Omental fat pad (tissue), 4 donors: ENCODE results near the gene TADA2B. TPM values are rescaled to one million over a fixed set of nuclear protein-coding genes. Genes with fewer than 3 reads are reported as not detected.

ENCODE experiments used
- ATAC-seq: fragments of 150-250 bp; one replicate; pipeline ENCODE4 v1.9.1; 2016; ENCODE audit warnings: mild to moderate bottlenecking, moderate library complexity; ENCODE audit not compliant: low FRiP score
- DNase-seq: peaks from one replicate; pipeline ENCODE4 v3.0.0-alpha.2; 2019; ENCODE audit warnings: low spot score
- CTCF ChIP-seq, 3 donors: fragments of 450-650 bp; IDR thresholded peaks; one replicate each; pipeline ENCODE4 v1.5.1; 2016 to 2017; ENCODE audit warnings: antibody characterized with exemption in 3 of 3, mild to moderate bottlenecking in 3 of 3, moderate library complexity in 2 of 3
- total RNA-seq, 4 donors: library from RNA; depleted of rRNA; stranded (reverse); fragments of >200 nt; gene quantifications; one replicate each; pipeline ENCODE4 v1.1.0, GENCODE V29; 2016

The TADA2B gene
- total RNA-seq, 4 donors from 2014 or later = 12.2 to 20.5 (median 16.5) TPM

- no peak for ATAC-seq
- no peak for DNase-seq
- no peak for TF ChIP-seq CTCF (IDR thresholded peaks at IDR 0.05)
Measured at GRCh38 chr4:7009564-7009963, 33.6 kb upstream of the TADA2B start.

- DNase-seq = no peak
- TF ChIP-seq CTCF (IDR thresholded peaks at IDR 0.05) = no peak
- ATAC-seq = no peak
Measured at GRCh38 chr4:7013175-7013574, 30.0 kb upstream of the TADA2B start.

- ATAC-seq = no peak
- no peak for TF ChIP-seq CTCF (IDR thresholded peaks at IDR 0.05)
- DNase-seq = no peak
Measured at GRCh38 chr4:7014815-7015214, 28.4 kb upstream of the TADA2B start.

- TF ChIP-seq CTCF (IDR thresholded peaks at IDR 0.05) = no peak
- ATAC-seq = no peak
- DNase-seq = no peak
Measured at GRCh38 chr4:7015383-7016035, 27.7 kb upstream of the TADA2B start.

- no peak for DNase-seq
- no peak for TF ChIP-seq CTCF (IDR thresholded peaks at IDR 0.05)
- ATAC-seq = no peak
Measured at GRCh38 chr4:7016086-7016485, 27.1 kb upstream of the TADA2B start.

GRCh38 chr4:7016512-7016911 lies 26.7 kb upstream of the TADA2B start:
- DNase-seq (no peak), ATAC-seq (no peak)
- TF ChIP-seq CTCF (IDR thresholded peaks at IDR 0.05) = no peak

GRCh38 chr4:7017446-7018048 lies 25.6 kb upstream of the TADA2B start:
- DNase-seq (no peak), ATAC-seq (no peak)
- no peak for TF ChIP-seq CTCF (IDR thresholded peaks at IDR 0.05)
